Vagina (tissue), 2 donors: Measurements from ENCODE around the gene LRRC18. TPM values are rescaled to one million over a fixed set of nuclear protein-coding genes. Genes with fewer than 3 reads are reported as not detected.

Source experiments
- DNase-seq, 2 donors: peaks; one replicate each; pipeline ENCODE4 v3.0.0-alpha.2; 2017; ENCODE audit errors: extremely low spot score in 2 of 2
- H3K27ac ChIP-seq: fragments of 200-600 bp; sonication (generic); one replicate; pipeline ENCODE4 v1.5.1; 2019
- H3K27me3 ChIP-seq: fragments of 200-600 bp; sonication (generic); one replicate; pipeline ENCODE4 v1.5.1; 2019
- H3K36me3 ChIP-seq, 2 donors: fragments of 200-600 bp; sonication (generic); one replicate each; pipeline ENCODE4 v1.5.1; 2017 to 2019
- H3K4me1 ChIP-seq: fragments of 200-600 bp; sonication (generic); one replicate; pipeline ENCODE4 v1.5.1; 2019
- H3K4me3 ChIP-seq, 2 donors: fragments of 200-600 bp; sonication (generic); 1 replicate in 1 of 2; 2 replicates in 1 of 2; pipeline ENCODE4 v1.5.1; 2016 to 2019
- H3K9me3 ChIP-seq: fragments of 200-600 bp; sonication (generic); one replicate; pipeline ENCODE4 v1.5.1; 2019
- CTCF ChIP-seq, 3 experiments: fragments of 450-650 bp in 2 of 3; fragments of 200-600 bp in 1 of 3; sonication (generic) in 1 of 3; IDR thresholded peaks; one replicate each; pipeline ENCODE4 v1.5.1; 2017 to 2019; ENCODE audit warnings: antibody characterized with exemption in 3 of 3, mild to moderate bottlenecking in 2 of 3, moderate library complexity in 2 of 3
- POLR2A ChIP-seq, 2 donors: fragments of 450-650 bp; IDR thresholded peaks; one replicate each; pipeline ENCODE4 v1.6.1; 2017; ENCODE audit warnings: antibody characterized with exemption in 2 of 2, mild to moderate bottlenecking in 2 of 2, moderate library complexity in 2 of 2
- POLR2AphosphoS5 ChIP-seq, 2 donors: sonication (generic); formaldehyde crosslinking; IDR thresholded peaks; one replicate each; pipeline ENCODE4 v1.9.0; 2017; ENCODE audit warnings: antibody characterized with exemption in 2 of 2, mild to moderate bottlenecking in 2 of 2, low read depth in 1 of 2; ENCODE audit not compliant: insufficient read depth in 1 of 2
- intact Hi-C: fragments of 100-400 bp; cut with DNase I; formaldehyde crosslinking; loops from one replicate; pipeline ENCODE4 v1.15.1; 2023
- total RNA-seq: library from RNA; depleted of rRNA; stranded (reverse); fragments of >200 nt; gene quantifications from one replicate; pipeline ENCODE4 v1.2.3, GENCODE V29; 2016

Gene LRRC18
- total RNA-seq = not detected

DNA sequence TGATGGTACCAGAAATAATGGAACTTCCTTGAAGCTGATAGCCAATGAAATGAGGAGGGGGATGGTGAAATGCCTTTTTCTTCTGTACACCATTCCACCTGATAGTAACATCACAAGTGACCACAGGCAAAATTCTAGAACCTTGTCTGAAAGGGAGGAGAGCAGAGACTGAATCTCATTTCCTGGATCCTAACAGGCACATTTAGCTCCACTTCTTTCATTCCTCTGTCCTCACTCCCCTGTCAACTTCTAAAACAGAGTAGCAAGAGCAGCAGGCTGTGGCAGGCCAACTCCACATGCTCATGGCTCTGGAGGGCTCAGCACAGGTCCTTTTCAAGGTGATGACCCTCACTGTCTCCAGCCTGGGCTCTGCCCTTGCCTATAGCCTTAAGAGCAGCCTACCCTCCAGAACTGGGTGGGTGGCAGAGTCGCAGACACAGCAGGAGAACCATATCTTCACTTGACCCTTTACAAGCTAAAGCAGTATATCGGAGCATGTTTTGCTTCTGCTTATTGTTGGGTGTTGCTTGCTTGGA, at the start of gene LRRC18:
LRRC18 (minus strand) TSS at position 51 of the 536 bp plus-strand sequence. CDS start 25,685 bp downstream, outside the sequence.
- Histone ChIP-seq H3K27ac (no peak within 1 kb of the TSS), H3K4me1 (no peaks in the 10 kb centered on the region), H3K9me3 (no peaks in the 10 kb centered on the region), H3K36me3 (no peaks in the 10 kb centered on the region), H3K4me3 (no peak within 1 kb of the TSS), H3K27me3 (no peaks in the 10 kb centered on the region)
- intact Hi-C loops = no loop called here
- TF ChIP-seq POLR2A (IDR thresholded peaks at IDR 0.05) = no peak
- no peak for TF ChIP-seq POLR2AphosphoS5 (IDR thresholded peaks at IDR 0.05; ENCODE audit: insufficient read depth in 1 of 2, low read depth in 1 of 2)
- no peak for TF ChIP-seq CTCF (IDR thresholded peaks at IDR 0.05)
- DNase-seq = peak in 1 of 2 donors; percentile 29

- H3K27me3 ChIP-seq = no peaks in the 10 kb centered on the region
- TF ChIP-seq POLR2A (IDR thresholded peaks at IDR 0.05) = no peak
- TF ChIP-seq CTCF (IDR thresholded peaks at IDR 0.05) = no peak
- no peak for TF ChIP-seq POLR2AphosphoS5 (IDR thresholded peaks at IDR 0.05; ENCODE audit: insufficient read depth in 1 of 2, low read depth in 1 of 2)
- intact Hi-C loops = loop anchor here (10.0 kb wide), 1 partner anchor 529 kb away; no protein-coding TSS in a partner anchor
- H3K27ac ChIP-seq = no peak overlapping the region
- DNase-seq = no peak
- H3K9me3 ChIP-seq = no peaks in the 10 kb centered on the region
- H3K4me1 ChIP-seq = peaks cover 9% of the 10 kb centered on the region
- H3K36me3 ChIP-seq = no peaks in the 10 kb centered on the region
- H3K4me3 ChIP-seq = no peak overlapping the region
Observed at GRCh38 chr10:48985621-48986158, 46.0 kb upstream of the LRRC18 start.

DNA sequence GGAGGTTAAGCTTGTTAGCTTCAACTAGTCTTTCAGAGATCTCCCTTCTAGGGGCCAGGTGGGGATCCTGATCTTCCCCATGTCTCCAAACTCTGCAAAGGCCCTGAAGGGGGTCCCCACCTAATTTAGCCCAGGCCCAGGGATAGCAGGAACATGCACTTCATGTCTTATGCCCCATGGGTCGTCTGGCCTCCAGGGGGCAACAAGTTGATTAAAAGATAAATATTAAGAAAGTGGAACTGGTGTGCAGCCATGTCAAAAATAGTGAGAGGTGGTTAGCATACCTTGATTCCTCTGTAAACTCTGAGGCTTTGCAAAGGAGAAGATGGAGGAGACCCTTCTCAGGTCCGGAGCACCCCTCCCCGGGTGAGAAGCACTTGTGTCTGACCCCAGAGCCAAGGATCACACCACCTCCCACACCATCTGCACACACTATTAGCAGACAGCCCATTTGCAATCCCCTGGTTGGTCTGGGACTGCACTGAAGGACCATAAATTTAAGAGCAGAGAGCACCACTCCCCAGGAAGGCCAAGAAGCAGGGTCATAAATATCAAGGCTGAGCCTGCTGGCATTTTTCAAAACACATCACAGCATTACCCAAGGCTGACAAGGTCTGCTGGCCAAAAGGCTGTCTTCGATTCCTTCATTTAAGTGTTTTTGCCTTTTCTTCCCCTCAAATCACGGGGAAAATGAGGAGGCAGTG, 44.2 kb upstream of the LRRC18 start:
- no peak for DNase-seq
- Histone ChIP-seq H3K36me3 (no peaks in the 10 kb centered on the region), H3K27me3 (no peaks in the 10 kb centered on the region), H3K9me3 (no peaks in the 10 kb centered on the region), H3K27ac (no peak overlapping the region), H3K4me1 (peaks cover 13% of the 10 kb centered on the region), H3K4me3 (no peak overlapping the region)
- intact Hi-C loops = loop anchor here (10.0 kb wide), 1 partner anchor 531 kb away; no protein-coding TSS in a partner anchor
- no peak for TF ChIP-seq POLR2A (IDR thresholded peaks at IDR 0.05)
- no peak for TF ChIP-seq CTCF (IDR thresholded peaks at IDR 0.05)
- no peak for TF ChIP-seq POLR2AphosphoS5 (IDR thresholded peaks at IDR 0.05; ENCODE audit: insufficient read depth in 1 of 2, low read depth in 1 of 2)

- Histone ChIP-seq H3K27ac (no peak overlapping the region), H3K27me3 (no peaks in the 10 kb centered on the region), H3K4me1 (peaks cover 13% of the 10 kb centered on the region), H3K9me3 (no peaks in the 10 kb centered on the region), H3K4me3 (no peak overlapping the region), H3K36me3 (no peaks in the 10 kb centered on the region)
- TF ChIP-seq POLR2AphosphoS5 (IDR thresholded peaks at IDR 0.05; ENCODE audit: insufficient read depth in 1 of 2, low read depth in 1 of 2) (no peak), POLR2A (IDR thresholded peaks at IDR 0.05) (no peak), CTCF (IDR thresholded peaks at IDR 0.05) (no peak)
- DNase-seq = no peak
- intact Hi-C loops = loop anchor here (10.0 kb wide), 1 partner anchor 532 kb away; no protein-coding TSS in a partner anchor
Observed at GRCh38 chr10:48982584-48982983, 42.9 kb upstream of the LRRC18 start.
